RWPE1 (cell line): ENCODE data around the gene PLET1.
"Not testable (repeated sequence)": the region's sequence is repeated elsewhere in the genome, so short reads cannot be mapped to it uniquely, and the experiment has no call there.

Source experiments
- CTCF ChIA-PET: fragments of 350-600 bp; sonication (Branson Sonifier 250); formaldehyde crosslinking; extraction: SDS; loops from one replicate; lab custom pipeline; 2021; lab: Yijun Ruan, JAX
- POLR2A ChIA-PET: fragments of 400-600 bp; formaldehyde crosslinking; extraction: SDS; loops from one replicate; lab custom pipeline; 2020; ENCODE audit warnings: antibody characterized with exemption; ENCODE audit not compliant: low non-redundant PET; lab: Yijun Ruan, JAX
- DNase-seq: peaks from one replicate; pipeline ENCODE4 v3.0.0; 2012; ENCODE audit warnings: low spot score
- H3K27ac ChIP-seq: fragments of 450-650 bp; 2 replicates; pipeline ENCODE4 v1.5.1; 2017
- TF ChIP-seq, protein P1 (sequence below): fragments of 450-650 bp; conservative IDR thresholded peaks from 2 replicates; pipeline ENCODE4 v1.5.1; 2017; ENCODE audit warnings: low read depth, mild to moderate bottlenecking

Gene PLET1

GRCh38 chr11:112213753-112214152, 46.9 kb downstream of the PLET1 start:
- POLR2A ChIA-PET: no interaction called here
- no peak overlapping the region for H3K27ac ChIP-seq
- CTCF ChIA-PET: interaction anchor here (0.6 to 1.0 kb wide), 2 partner anchors 14 to 66 kb away, joined by 3 to 6 read pairs; no protein-coding TSS in a partner anchor
- TF ChIP-seq, protein P1, sequence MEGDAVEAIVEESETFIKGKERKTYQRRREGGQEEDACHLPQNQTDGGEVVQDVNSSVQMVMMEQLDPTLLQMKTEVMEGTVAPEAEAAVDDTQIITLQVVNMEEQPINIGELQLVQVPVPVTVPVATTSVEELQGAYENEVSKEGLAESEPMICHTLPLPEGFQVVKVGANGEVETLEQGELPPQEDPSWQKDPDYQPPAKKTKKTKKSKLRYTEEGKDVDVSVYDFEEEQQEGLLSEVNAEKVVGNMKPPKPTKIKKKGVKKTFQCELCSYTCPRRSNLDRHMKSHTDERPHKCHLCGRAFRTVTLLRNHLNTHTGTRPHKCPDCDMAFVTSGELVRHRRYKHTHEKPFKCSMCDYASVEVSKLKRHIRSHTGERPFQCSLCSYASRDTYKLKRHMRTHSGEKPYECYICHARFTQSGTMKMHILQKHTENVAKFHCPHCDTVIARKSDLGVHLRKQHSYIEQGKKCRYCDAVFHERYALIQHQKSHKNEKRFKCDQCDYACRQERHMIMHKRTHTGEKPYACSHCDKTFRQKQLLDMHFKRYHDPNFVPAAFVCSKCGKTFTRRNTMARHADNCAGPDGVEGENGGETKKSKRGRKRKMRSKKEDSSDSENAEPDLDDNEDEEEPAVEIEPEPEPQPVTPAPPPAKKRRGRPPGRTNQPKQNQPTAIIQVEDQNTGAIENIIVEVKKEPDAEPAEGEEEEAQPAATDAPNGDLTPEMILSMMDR: no peak
- no peak for DNase-seq

- no peak overlapping the region for H3K27ac ChIP-seq
- CTCF ChIA-PET: interaction anchor here (0.7 kb wide), 1 partner anchor 130 kb away, joined by 4 read pairs; no protein-coding TSS in a partner anchor
- no peak for DNase-seq
- POLR2A ChIA-PET: no interaction called here
- TF ChIP-seq, protein P1: no peak
These were observed 48.0 kb downstream of the PLET1 start for GRCh38 chr11:112212710-112213109.

DNA sequence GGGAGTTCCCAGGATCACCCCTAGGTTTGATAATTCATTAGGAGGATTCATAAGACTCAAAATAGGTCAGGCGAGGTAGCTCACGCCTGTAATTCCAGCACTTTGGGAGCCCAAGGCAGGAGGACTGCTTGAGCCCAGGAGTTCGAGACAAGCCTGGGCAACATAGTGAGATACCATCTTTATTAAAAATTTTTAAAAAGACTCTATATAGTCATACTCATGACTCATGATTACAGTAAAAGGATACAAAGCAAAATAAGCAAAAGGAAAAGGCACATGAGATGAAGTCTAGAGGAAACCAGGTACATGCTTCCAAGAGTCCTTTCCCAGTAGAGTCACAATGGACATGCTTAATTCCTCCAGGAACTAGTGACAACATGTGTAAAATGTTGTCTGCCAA, 48.4 kb downstream of the PLET1 start:
- no peak for DNase-seq
- TF ChIP-seq, protein P1: no peak
- no peak overlapping the region for H3K27ac ChIP-seq
- ChIA-PET POLR2A (no interaction called here), CTCF (interaction anchor here (0.6 kb wide), 1 partner anchor 104 kb away, joined by 3 read pairs; no protein-coding TSS in a partner anchor)

- no peak for DNase-seq
- TF ChIP-seq, protein P1: no peak
- H3K27ac ChIP-seq: no peak overlapping the region
- ChIA-PET POLR2A (no interaction called here), CTCF (interaction anchor here (0.6 kb wide), 1 partner anchor 105 kb away, joined by 3 read pairs; no protein-coding TSS in a partner anchor)
These were observed 49.1 kb downstream of the PLET1 start for GRCh38 chr11:112211536-112211935.

DNA sequence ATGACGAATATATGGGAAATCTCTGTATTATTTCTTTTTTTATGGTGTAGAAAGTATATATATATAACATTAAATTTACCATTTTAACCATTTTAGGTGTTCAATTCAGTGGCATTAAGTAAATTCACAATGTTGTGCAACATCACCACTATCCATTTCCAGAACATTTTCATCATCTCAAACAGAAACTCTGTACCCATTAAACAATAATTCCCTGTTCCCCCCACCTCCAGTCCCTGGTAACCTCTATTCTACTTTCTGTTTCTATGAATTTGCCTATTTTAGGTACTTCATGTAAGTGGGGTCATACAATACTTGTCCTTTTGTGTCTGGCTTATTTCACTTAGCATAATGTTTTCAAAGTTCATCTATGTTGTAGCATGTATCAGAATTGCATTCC, 49.8 kb downstream of the PLET1 start:
- TF ChIP-seq, protein P1: no peak
- DNase-seq: no peak
- H3K27ac ChIP-seq: no peak overlapping the region
- CTCF ChIA-PET: no interaction called here
- POLR2A ChIA-PET: no interaction called here

GRCh38 chr11:112206071-112206470, 54.6 kb downstream of the PLET1 start:
- ChIA-PET POLR2A (no interaction called here), CTCF (no interaction called here)
- DNase-seq: no peak
- H3K27ac ChIP-seq: no peak overlapping the region
- TF ChIP-seq, protein P1: no peak

GRCh38 chr11:112200252-112200651, 60.4 kb downstream of the PLET1 start:
- DNase-seq: no peak
- ChIA-PET CTCF (interaction anchor here (0.7 to 1.1 kb wide), 2 partner anchors 14 to 69 kb away, joined by 3 to 5 read pairs; no protein-coding TSS in a partner anchor), POLR2A (no interaction called here)
- H3K27ac ChIP-seq: no peak overlapping the region
- TF ChIP-seq, protein P1: no peak

GRCh38 chr11:112199101-112199500, 61.6 kb downstream of the PLET1 start:
- H3K27ac ChIP-seq, POLR2A ChIA-PET, DNase-seq: not testable (repeated sequence)
- CTCF ChIA-PET: interaction anchor here (0.7 kb wide), 1 partner anchor 1655 kb away, joined by 5 read pairs; no protein-coding TSS in a partner anchor
